T-cell (primary cell): ENCODE measurements around the gene PLAAT3. TPM values are rescaled to one million over a fixed set of nuclear protein-coding genes. Genes with fewer than 3 reads are reported as not detected.

Source experiments
- ATAC-seq, 4 experiments: fragments of 200-7000 bp in 3 of 4; fragments of 150-1000 bp in 1 of 4; cut with Tn5 transposase; replicated peaks in 1 of 4; 1 replicate in 3 of 4; 2 replicates in 1 of 4; pipeline ENCODE4 v1.10.0; 2021; ENCODE audit warnings: moderate library complexity in 3 of 4, mild to moderate bottlenecking in 2 of 4, moderate number of reproducible peaks in 1 of 4
- CTCF ChIA-PET, 2 donors: fragments of 300-600 bp; sonication (Branson Sonifier 250); formaldehyde crosslinking; loops; one replicate each; lab custom pipeline; 2022; ENCODE audit warnings: antibody characterized with exemption in 2 of 2; lab: Charles Lee
- POLR2A ChIA-PET, 2 donors: fragments of 300-600 bp; sonication (Branson Sonifier 250); formaldehyde crosslinking; loops; one replicate each; lab custom pipeline; 2022; ENCODE audit warnings: antibody characterized with exemption in 2 of 2; lab: Charles Lee
- DNase-seq, 35 experiments: peaks; one replicate each; pipeline versions ENCODE4 v3.0.0 to v3.0.0-alpha.2; 2013 to 2023
- H3K27ac ChIP-seq: one replicate; pipeline ENCODE4 v1.5.1; 2013; ENCODE audit warnings: low read length
- H3K27me3 ChIP-seq, 2 experiments: replicated peaks in 1 of 2; 1 replicate in 1 of 2; 2 replicates in 1 of 2; pipeline versions ENCODE4 v1.6.1 to v1.7.0; 2013; ENCODE audit warnings: low read length in 1 of 2, mixed read lengths in 1 of 2; ENCODE audit not compliant: control insufficient read depth in 2 of 2, insufficient read depth in 2 of 2; ENCODE audit errors: extremely low read depth in 1 of 2
- H3K36me3 ChIP-seq, 2 donors: 1 replicate in 1 of 2; 2 replicates in 1 of 2; pipeline versions ENCODE4 v1.6.1 to v1.7.0; 2013; ENCODE audit warnings: low read length in 1 of 2; ENCODE audit not compliant: control insufficient read depth in 2 of 2, insufficient read depth in 1 of 2; ENCODE audit errors: extremely low read depth in 1 of 2
- H3K4me1 ChIP-seq, 2 experiments: 1 replicate in 1 of 2; 2 replicates in 1 of 2; pipeline versions ENCODE4 v1.6.1 to v1.7.0; 2013; ENCODE audit warnings: low read length in 2 of 2, mixed read lengths in 1 of 2; ENCODE audit not compliant: insufficient read depth in 2 of 2, control insufficient read depth in 1 of 2; ENCODE audit errors: extremely low read depth in 1 of 2
- H3K4me3 ChIP-seq, 2 donors: 1 replicate in 1 of 2; 2 replicates in 1 of 2; pipeline versions ENCODE4 v1.5.1 to v1.7.0; 2013; ENCODE audit warnings: mild to moderate bottlenecking in 2 of 2, low read length in 1 of 2, moderate library complexity in 1 of 2; ENCODE audit not compliant: control insufficient read depth in 1 of 2; ENCODE audit errors: extremely low read depth in 1 of 2
- H3K9me3 ChIP-seq: 2 replicates; pipeline ENCODE4 v1.7.0; 2013
- H3K27ac Mint-ChIP-seq, 2 donors: one replicate each; pipeline ENCODE4 v1.8.0; 2020 to 2021; ENCODE audit warnings: mild to moderate bottlenecking in 2 of 2, mixed read lengths in 2 of 2
- H3K27me3 Mint-ChIP-seq, 2 donors: one replicate each; pipeline ENCODE4 v1.8.0; 2021 to 2022; ENCODE audit warnings: mixed read lengths in 2 of 2
- H3K36me3 Mint-ChIP-seq: one replicate; pipeline ENCODE4 v1.8.0; 2021; ENCODE audit warnings: mixed read lengths
- H3K4me1 Mint-ChIP-seq, 3 donors: one replicate each; pipeline ENCODE4 v1.8.0; 2020 to 2022; ENCODE audit warnings: mixed read lengths in 3 of 3, mild to moderate bottlenecking in 1 of 3
- H3K4me3 Mint-ChIP-seq, 3 donors: one replicate each; pipeline ENCODE4 v1.8.0; 2020 to 2022; ENCODE audit warnings: mild to moderate bottlenecking in 3 of 3, mixed read lengths in 3 of 3, moderate library complexity in 3 of 3
- H3K9me3 Mint-ChIP-seq, 3 donors: one replicate each; pipeline ENCODE4 v1.8.0; 2020 to 2022; ENCODE audit warnings: mixed read lengths in 3 of 3
- WGBS: methylation state at CpG from one replicate; pipeline ENCODE4 v1.1.5; 2013; ENCODE audit warnings: missing lambda C conversion rate; ENCODE audit not compliant: insufficient coverage; 5-methylcytosine and 5-hydroxymethylcytosine counted together
- total RNA-seq, 35 experiments: library from RNA in 6 of 35; stranded (reverse) in 6 of 35; fragments of 120-200 nt in 1 of 35; gene quantifications; one replicate each; pipeline versions ENCODE4 v1.2.1 to v1.2.4 and lab custom pipeline; 2013 to 2026

The PLAAT3 gene
- total RNA-seq, 5 donors from 2014 or later (not counting 1 experiment from before 2014, with no cell fraction given): 3.7 to 10.0 (median 6.0) TPM

DNA sequence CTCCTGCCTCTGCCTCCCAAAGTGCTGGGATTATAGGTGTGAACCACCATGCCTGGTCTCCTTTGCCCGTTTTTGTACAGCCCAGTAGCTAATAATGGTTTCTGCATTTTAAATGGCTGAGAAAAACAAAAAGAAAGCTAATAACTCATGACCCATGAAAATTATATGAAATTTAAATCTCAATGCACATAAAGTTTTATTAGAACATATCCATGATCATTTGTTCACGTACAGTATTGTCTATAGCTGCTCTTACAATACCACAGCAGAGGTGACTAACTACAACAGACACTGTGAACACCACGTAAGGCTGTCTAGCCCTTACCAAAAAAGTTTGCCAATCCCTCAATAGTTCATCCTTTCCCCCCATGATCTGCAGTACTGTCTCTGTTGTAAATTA lies 44.7 kb downstream of the PLAAT3 start:
- H3K27me3 Mint-ChIP-seq: no peaks in the 10 kb centered on the region
- Histone ChIP-seq H3K36me3 (no peaks in the 10 kb centered on the region), H3K27ac (no peak overlapping the region), H3K27me3 (no peaks in the 10 kb centered on the region), H3K4me3 (no peak overlapping the region), H3K9me3 (no peaks in the 10 kb centered on the region), H3K4me1 (peaks cover 14 to 47% of the 10 kb centered on the region in 2 experiments)
- H3K27ac Mint-ChIP-seq: no peak overlapping the region
- whole genome bisulfite sequencing: no CpG with 5 or more reads among the region's 3 CpGs
- H3K4me1 Mint-ChIP-seq: peaks cover 41 to 56% (median 42%) of the 10 kb centered on the region in 3 donors
- ChIA-PET POLR2A (no interaction called here), CTCF (no interaction called here)
- H3K4me3 Mint-ChIP-seq: no peak overlapping the region
- no peaks in the 10 kb centered on the region for H3K36me3 Mint-ChIP-seq
- ATAC-seq: no peak
- no peak for DNase-seq
- no peaks in the 10 kb centered on the region for H3K9me3 Mint-ChIP-seq

DNA sequence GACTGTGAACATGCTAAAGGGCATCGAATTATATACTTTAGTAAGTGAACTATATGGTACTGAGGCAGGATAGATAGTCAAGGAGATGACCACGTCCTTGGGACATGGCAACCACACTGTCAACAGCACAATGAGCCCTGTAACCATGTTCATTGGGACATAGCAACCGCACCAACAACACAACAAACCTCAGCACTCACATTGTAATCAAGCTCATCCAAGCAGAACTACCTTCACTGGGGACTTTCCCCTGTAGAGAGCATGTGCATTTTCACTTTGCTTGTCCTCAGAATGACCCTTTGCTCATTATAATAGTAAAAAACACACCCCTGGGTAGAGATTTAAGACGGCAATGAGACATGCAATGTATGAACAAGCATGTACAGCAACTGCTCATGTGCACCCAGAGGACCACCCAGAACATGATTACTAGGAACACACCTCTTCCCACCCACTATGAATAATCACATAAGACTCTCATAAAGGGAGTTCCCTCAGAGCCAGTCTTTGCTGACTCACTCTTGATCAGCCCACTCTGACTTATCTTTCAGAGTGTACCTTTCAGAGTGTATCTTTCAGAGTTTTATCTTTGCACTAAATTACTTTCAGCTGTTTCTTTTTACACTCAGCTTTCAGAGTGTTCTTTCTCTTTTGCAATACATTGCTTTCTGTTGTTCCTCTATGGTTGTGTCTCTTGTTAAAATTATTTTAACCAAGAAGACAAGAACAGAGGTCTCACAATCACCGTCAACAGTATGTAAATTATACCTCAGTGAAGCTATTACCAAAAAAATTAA lies 47.0 kb downstream of the PLAAT3 start:
- ChIA-PET POLR2A (interaction anchor here (0.5 to 2.2 kb wide), 6 partner anchors 8 to 711 kb away, joined by 3 to 20 read pairs (median 4); partner anchors contain the start of gene PLAAT4 (in 1 of the 2)), CTCF (interaction anchor here in 1 of 2 donors (0.6 to 1.6 kb wide), 5 partner anchors 10 to 88 kb away, joined by 3 to 10 read pairs (median 4); partner anchors contain the start of gene PLAAT4)
- H3K27ac ChIP-seq: peak overlapping the region; percentile 99
- ATAC-seq (peak; percentile 88 to 95 (median 92)), DNase-seq (peak in 32 of 35 experiments; percentile 49 to 90 (median 78))
- no peaks in the 10 kb centered on the region for H3K9me3 ChIP-seq
- H3K4me3 ChIP-seq: no peak overlapping the region
- Mint-ChIP-seq H3K36me3 (no peaks in the 10 kb centered on the region), H3K9me3 (no peaks in the 10 kb centered on the region), H3K4me3 (peak overlapping the region; percentile 15 to 67 (median 60)), H3K4me1 (peaks cover 40 to 57% (median 41%) of the 10 kb centered on the region in 3 donors), H3K27me3 (no peaks in the 10 kb centered on the region), H3K27ac (peak overlapping the region; percentile 87 to 92)
- peaks cover 18 to 49% of the 10 kb centered on the region in 2 experiments for H3K4me1 ChIP-seq
- 20% methylated on average over 3 of the region's 5 CpGs for WGBS
- no peaks in the 10 kb centered on the region for H3K27me3 ChIP-seq
- no peaks in the 10 kb centered on the region for H3K36me3 ChIP-seq

DNA sequence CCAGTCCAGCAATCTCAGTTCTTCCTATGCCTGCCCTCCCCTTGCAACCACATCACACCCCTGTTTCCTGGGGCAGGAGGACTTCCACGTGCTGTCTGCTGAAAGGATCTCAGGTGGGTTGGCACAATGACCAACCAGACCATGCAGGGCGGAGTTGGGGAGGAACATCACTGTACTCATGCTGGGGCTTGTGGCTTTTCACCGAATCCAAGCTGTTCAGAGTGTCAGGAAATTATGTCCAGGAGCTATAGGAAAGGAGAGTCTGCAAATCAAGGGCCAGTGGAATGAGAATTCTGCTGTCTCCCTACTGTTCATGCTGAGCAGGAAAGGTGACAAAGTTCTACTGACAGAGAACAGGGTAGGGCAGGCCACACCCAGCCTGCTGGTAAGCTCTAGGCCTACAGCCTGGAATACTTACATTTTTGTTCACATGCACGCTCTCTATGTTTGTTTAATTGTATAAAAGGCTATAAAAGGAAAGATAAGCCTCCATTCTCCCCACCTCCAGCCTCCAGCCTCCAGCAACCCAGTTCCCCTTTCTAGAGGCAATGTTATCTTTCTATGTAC lies 49.4 kb downstream of the PLAAT3 start:
- Mint-ChIP-seq H3K4me1 (peaks cover 55 to 68% (median 60%) of the 10 kb centered on the region in 3 donors), H3K27ac (peak overlapping the region in 1 of 2 donors; percentile 34), H3K9me3 (no peaks in the 10 kb centered on the region), H3K27me3 (no peaks in the 10 kb centered on the region), H3K36me3 (no peaks in the 10 kb centered on the region), H3K4me3 (peak overlapping the region in 1 of 3 donors; percentile 15)
- WGBS: no CpG with 5 or more reads among the region's 4 CpGs
- peaks cover 32 to 67% of the 10 kb centered on the region in 2 experiments for H3K4me1 ChIP-seq
- H3K36me3 ChIP-seq: no peaks in the 10 kb centered on the region
- no peak overlapping the region for H3K4me3 ChIP-seq
- ATAC-seq: no peak
- no peak overlapping the region for H3K27ac ChIP-seq
- ChIA-PET POLR2A (interaction anchor here in 1 of 2 donors (1.2 kb wide), 1 partner anchor 13 kb away, joined by 3 read pairs; no protein-coding TSS in a partner anchor), CTCF (interaction anchor here in 1 of 2 donors (1.2 kb wide), 1 partner anchor 73 kb away, joined by 7 read pairs; no protein-coding TSS in a partner anchor)
- H3K27me3 ChIP-seq: no peaks in the 10 kb centered on the region
- DNase-seq: no peak
- H3K9me3 ChIP-seq: no peaks in the 10 kb centered on the region

DNA sequence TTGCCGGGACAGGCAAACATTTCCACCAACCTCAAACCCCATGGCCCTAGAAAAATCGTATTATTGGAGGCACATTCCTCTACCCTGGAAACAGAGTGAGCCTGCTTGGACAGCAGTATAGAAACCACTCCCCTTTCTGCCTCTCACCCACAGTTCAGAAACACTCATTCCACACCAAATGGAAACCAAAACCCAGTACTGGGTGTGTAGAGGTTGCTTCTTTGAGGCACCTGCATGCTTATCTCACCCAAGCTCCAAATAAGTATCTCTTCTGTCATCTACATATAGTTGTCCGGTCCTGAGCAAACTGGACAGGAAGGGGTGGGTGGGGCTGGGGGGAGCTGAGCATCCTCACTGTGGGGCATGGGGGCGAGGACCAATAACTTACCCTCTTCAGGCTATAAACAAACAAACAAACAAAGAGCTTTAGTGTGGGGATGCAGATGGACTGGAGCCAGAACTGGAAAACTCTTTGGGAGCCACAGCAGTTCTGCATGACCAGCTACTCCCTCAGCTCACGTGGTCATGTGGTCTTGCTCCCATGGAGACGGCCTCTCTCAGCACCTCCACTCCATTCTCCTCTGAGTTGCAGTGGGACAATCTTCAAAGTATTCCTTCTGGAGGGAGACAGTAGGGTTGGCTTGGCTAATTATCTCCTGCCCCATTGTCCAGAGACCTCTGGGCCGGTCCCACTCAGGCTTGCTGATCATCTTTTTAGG lies 50.0 kb downstream of the PLAAT3 start:
- Histone ChIP-seq H3K4me3 (no peak overlapping the region), H3K36me3 (no peaks in the 10 kb centered on the region), H3K4me1 (peaks cover 32 to 71% of the 10 kb centered on the region in 2 experiments), H3K27ac (no peak overlapping the region), H3K27me3 (no peaks in the 10 kb centered on the region), H3K9me3 (no peaks in the 10 kb centered on the region)
- Mint-ChIP-seq H3K4me1 (peaks cover 59 to 73% (median 64%) of the 10 kb centered on the region in 3 donors), H3K27me3 (no peaks in the 10 kb centered on the region), H3K4me3 (peak overlapping the region in 1 of 3 donors; percentile 15), H3K9me3 (no peaks in the 10 kb centered on the region), H3K36me3 (no peaks in the 10 kb centered on the region), H3K27ac (peak overlapping the region; percentile 31 to 34)
- POLR2A ChIA-PET: interaction anchor here in 1 of 2 donors (0.6 to 1.2 kb wide), 2 partner anchors 13 to 91 kb away, joined by 3 to 9 read pairs; no protein-coding TSS in a partner anchor
- CTCF ChIA-PET: interaction anchor here in 1 of 2 donors (1.2 kb wide), 1 partner anchor 74 kb away, joined by 7 read pairs; no protein-coding TSS in a partner anchor
- ATAC-seq (no peak), DNase-seq (peak in 9 of 35 experiments; percentile 14 to 54 (median 35))
- WGBS: no CpG with 5 or more reads among the region's 7 CpGs

DNA sequence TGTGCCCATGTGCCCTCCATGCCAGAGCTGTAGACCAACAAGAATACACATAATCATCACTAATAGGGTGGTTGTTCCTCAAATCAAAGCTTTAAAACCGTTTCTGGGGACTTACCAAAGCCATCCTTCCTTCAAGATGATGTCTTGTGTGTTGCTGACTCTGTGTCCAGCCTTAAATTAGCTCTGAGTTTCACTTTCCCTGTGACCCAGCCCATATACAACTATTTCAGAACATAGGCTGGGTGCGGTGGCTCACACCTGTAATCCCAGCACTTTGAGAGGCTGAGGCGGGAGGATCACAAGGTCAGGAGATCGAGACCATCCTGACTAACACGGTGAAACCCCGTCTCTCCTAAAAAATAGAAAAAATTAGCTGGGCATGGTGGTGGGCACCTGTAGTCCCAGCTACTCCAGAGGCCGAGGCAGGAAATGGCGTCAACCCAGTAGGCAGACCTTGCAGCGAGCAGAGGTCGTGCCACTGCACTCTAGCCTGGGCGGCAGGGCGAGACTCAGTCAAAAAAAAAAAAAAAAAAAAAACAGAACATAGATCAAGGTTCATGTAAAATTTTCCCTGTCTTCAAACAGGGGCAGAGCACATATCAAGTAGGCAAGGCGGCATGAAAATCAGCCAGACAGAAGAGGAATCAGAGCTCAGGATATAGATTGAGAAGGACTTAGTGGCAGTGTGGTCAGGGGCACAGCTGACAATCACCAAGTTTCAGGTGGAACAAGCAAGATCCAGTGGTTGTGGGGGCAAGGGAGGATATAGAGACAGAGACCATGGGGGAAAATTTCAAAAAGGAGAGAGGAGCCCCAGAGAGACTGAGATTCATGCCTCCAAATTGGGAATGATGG lies 50.8 kb downstream of the PLAAT3 start, which contains the start of gene PLAAT2:
TSS of gene PLAAT2 (minus strand) at position 179 of the 855 bp plus-strand sequence. CDS start at position 124, 55 bp downstream.
- CTCF ChIA-PET: interaction anchor here (0.5 to 1.2 kb wide), 2 partner anchors 75 to 351 kb away, joined by 4 to 7 read pairs; no protein-coding TSS in a partner anchor
- ATAC-seq: no peak
- peaks cover 32 to 73% of the 10 kb centered on the region in 2 experiments for H3K4me1 ChIP-seq

More for the DNA sequence above, 50.8 kb downstream of the PLAAT3 start, which contains the start of gene PLAAT2:
- POLR2A ChIA-PET: interaction anchor here in 1 of 2 donors (0.6 to 1.2 kb wide), 3 partner anchors 12 to 92 kb away, joined by 3 to 9 read pairs (median 3); partner anchors contain the start of gene PLAAT4
- H3K27ac ChIP-seq: no peak within 1 kb of the TSS
- no peaks in the 10 kb centered on the region for H3K36me3 ChIP-seq
- H3K36me3 Mint-ChIP-seq: no peaks in the 10 kb centered on the region
- H3K4me1 Mint-ChIP-seq: peaks cover 59 to 72% (median 64%) of the 10 kb centered on the region in 3 donors
- H3K4me3 ChIP-seq: no peak within 1 kb of the TSS
- H3K27ac Mint-ChIP-seq: no peak within 1 kb of the TSS
- no peaks in the 10 kb centered on the region for H3K27me3 ChIP-seq
- no peak within 1 kb of the TSS for H3K4me3 Mint-ChIP-seq
- no peak for DNase-seq
- H3K9me3 Mint-ChIP-seq: no peaks in the 10 kb centered on the region
- 98% methylated on average over 7 of the region's 13 CpGs for WGBS
- no peaks in the 10 kb centered on the region for H3K27me3 Mint-ChIP-seq
- H3K9me3 ChIP-seq: no peaks in the 10 kb centered on the region
